GM12875 (cell line): ENCODE data around the gene ASPA.

ENCODE experiments used
- H3K4me3 ChIP-seq: one replicate; pipeline ENCODE4 v1.5.1; 2011; ENCODE audit warnings: low read depth, low read length, control low read depth
- TF ChIP-seq, protein P1 (sequence below): IDR thresholded peaks from 2 replicates; pipeline ENCODE4 v1.5.1; 2011; ENCODE audit warnings: low read depth, mild to moderate bottlenecking, control low read depth, inconsistent platforms, low read length, moderate library complexity, borderline replicate concordance; ENCODE audit not compliant: insufficient read depth

The ASPA gene

GRCh38 chr17:3552916-3553315, 77.1 kb downstream of the ASPA start:
- TF ChIP-seq, protein P1, sequence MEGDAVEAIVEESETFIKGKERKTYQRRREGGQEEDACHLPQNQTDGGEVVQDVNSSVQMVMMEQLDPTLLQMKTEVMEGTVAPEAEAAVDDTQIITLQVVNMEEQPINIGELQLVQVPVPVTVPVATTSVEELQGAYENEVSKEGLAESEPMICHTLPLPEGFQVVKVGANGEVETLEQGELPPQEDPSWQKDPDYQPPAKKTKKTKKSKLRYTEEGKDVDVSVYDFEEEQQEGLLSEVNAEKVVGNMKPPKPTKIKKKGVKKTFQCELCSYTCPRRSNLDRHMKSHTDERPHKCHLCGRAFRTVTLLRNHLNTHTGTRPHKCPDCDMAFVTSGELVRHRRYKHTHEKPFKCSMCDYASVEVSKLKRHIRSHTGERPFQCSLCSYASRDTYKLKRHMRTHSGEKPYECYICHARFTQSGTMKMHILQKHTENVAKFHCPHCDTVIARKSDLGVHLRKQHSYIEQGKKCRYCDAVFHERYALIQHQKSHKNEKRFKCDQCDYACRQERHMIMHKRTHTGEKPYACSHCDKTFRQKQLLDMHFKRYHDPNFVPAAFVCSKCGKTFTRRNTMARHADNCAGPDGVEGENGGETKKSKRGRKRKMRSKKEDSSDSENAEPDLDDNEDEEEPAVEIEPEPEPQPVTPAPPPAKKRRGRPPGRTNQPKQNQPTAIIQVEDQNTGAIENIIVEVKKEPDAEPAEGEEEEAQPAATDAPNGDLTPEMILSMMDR = no peak
- H3K4me3 ChIP-seq = no peak overlapping the region
